CD4-positive, alpha-beta memory T cell (primary cell): ENCODE data around the gene PALS2. TPM values are rescaled to one million over a fixed set of nuclear protein-coding genes. Genes with fewer than 3 reads are reported as not detected.
A peak's percentile ranks its signal among the peaks of the same experiment; 100 is the strongest.

Source experiments
- CTCF ChIA-PET: fragments of 350-600 bp; sonication (Branson Sonifier 250); formaldehyde crosslinking; loops from one replicate; lab custom pipeline; 2021; ENCODE audit warnings: inconsistent platforms; ENCODE audit not compliant: partially characterized antibody; lab: Charles Lee
- POLR2A ChIA-PET: fragments of 350-600 bp; sonication (Branson Sonifier 250); formaldehyde crosslinking; loops from one replicate; lab custom pipeline; 2021; ENCODE audit not compliant: partially characterized antibody; lab: Charles Lee
- DNase-seq, 5 donors: peaks; one replicate each; pipeline versions ENCODE4 v3.0.0 to v3.0.0-alpha.2; 2020 to 2022; ENCODE audit warnings: mixed read lengths in 1 of 5
- H3K27ac ChIP-seq: one replicate; pipeline ENCODE4 v1.7.0; 2013; ENCODE audit warnings: low read depth, low read length
- H3K27me3 ChIP-seq: 2 replicates; pipeline ENCODE4 v1.7.0; 2013; ENCODE audit warnings: mild to moderate bottlenecking, low read length, moderate library complexity; ENCODE audit not compliant: insufficient read depth
- H3K36me3 ChIP-seq: 2 replicates; pipeline ENCODE4 v1.7.0; 2013; ENCODE audit warnings: mild to moderate bottlenecking, low read length, moderate library complexity; ENCODE audit not compliant: insufficient read depth
- H3K4me1 ChIP-seq: 2 replicates; pipeline ENCODE4 v1.7.0; 2013; ENCODE audit warnings: mild to moderate bottlenecking, low read length, moderate library complexity; ENCODE audit not compliant: insufficient read depth
- H3K4me3 ChIP-seq, 2 donors: one replicate each; pipeline ENCODE4 v1.7.0; 2013; ENCODE audit warnings: low read length in 2 of 2, mild to moderate bottlenecking in 1 of 2
- H3K9me3 ChIP-seq, 2 donors: one replicate each; pipeline ENCODE4 v1.7.0; 2013; ENCODE audit warnings: low read length in 2 of 2, control low read depth in 1 of 2; ENCODE audit not compliant: control insufficient read depth in 1 of 2
- H3K27ac Mint-ChIP-seq, 7 donors: one replicate each; pipeline ENCODE4 v1.8.0; 2020 to 2021; ENCODE audit warnings: mixed read lengths in 7 of 7, mild to moderate bottlenecking in 6 of 7, inconsistent platforms in 3 of 7, moderate library complexity in 3 of 7
- H3K27me3 Mint-ChIP-seq, 2 donors: one replicate each; pipeline ENCODE4 v1.8.0; 2020 to 2021; ENCODE audit warnings: mixed read lengths in 2 of 2
- H3K36me3 Mint-ChIP-seq, 2 donors: one replicate each; pipeline ENCODE4 v1.8.0; 2020 to 2021; ENCODE audit warnings: mixed read lengths in 2 of 2, inconsistent platforms in 1 of 2, mild to moderate bottlenecking in 1 of 2
- H3K4me1 Mint-ChIP-seq, 4 donors: one replicate each; pipeline ENCODE4 v1.8.0; 2020 to 2021; ENCODE audit warnings: mixed read lengths in 4 of 4, mild to moderate bottlenecking in 1 of 4
- H3K4me3 Mint-ChIP-seq, 8 donors: one replicate each; pipeline ENCODE4 v1.8.0; 2020 to 2021; ENCODE audit warnings: mixed read lengths in 8 of 8, mild to moderate bottlenecking in 7 of 8, moderate library complexity in 6 of 8, inconsistent platforms in 3 of 8
- H3K9me3 Mint-ChIP-seq, 8 donors: one replicate each; pipeline ENCODE4 v1.8.0; 2020 to 2021; ENCODE audit warnings: mixed read lengths in 8 of 8, mild to moderate bottlenecking in 5 of 8, inconsistent platforms in 3 of 8, moderate library complexity in 1 of 8
- intact Hi-C: fragments of 100-400 bp; cut with micrococcal nuclease; formaldehyde crosslinking; loops from one replicate; pipeline ENCODE4 v1.15.1; 2023
- polyA plus RNA-seq, 2 donors: library from polyadenylated mRNA; unstranded; fragments of 300-500 nt; fragmentation: Illumina TruSeq; gene quantifications; one replicate each; pipeline ENCODE4 v1.2.3, GENCODE V29; 2021
- total RNA-seq, 2 experiments: library from RNA; stranded (reverse); gene quantifications; one replicate each; pipeline ENCODE4 v1.2.3, GENCODE V29; 2021

Gene PALS2
- total and polyA plus RNA-seq, 4 experiments from 2014 or later: 8.6 to 50.1 (median 21.1) TPM

GRCh38 chr7:24555184-24555583, 18.1 kb upstream of the PALS2 start:
- Mint-ChIP-seq H3K36me3 (no peaks in the 10 kb centered on the region), H3K9me3 (no peaks in the 10 kb centered on the region), H3K27ac (no peak overlapping the region), H3K4me3 (no peak overlapping the region), H3K4me1 (peaks cover under 1 to 3% (median 2%) of the 10 kb centered on the region in 4 donors), H3K27me3 (peaks cover 0 to 4% of the 10 kb centered on the region in 2 donors)
- POLR2A ChIA-PET: no interaction called here
- Histone ChIP-seq H3K36me3 (no peaks in the 10 kb centered on the region), H3K9me3 (no peaks in the 10 kb centered on the region), H3K4me1 (peaks cover 1% of the 10 kb centered on the region), H3K27ac (no peak overlapping the region), H3K4me3 (no peak overlapping the region), H3K27me3 (no peaks in the 10 kb centered on the region)
- CTCF ChIA-PET: no interaction called here
- intact Hi-C loops: no loop called here
- no peak for DNase-seq

GRCh38 chr7:24555719-24556118, 17.5 kb upstream of the PALS2 start:
- Mint-ChIP-seq H3K27ac (no peak overlapping the region), H3K4me3 (no peak overlapping the region), H3K4me1 (peaks cover 5 to 8% (median 7%) of the 10 kb centered on the region in 4 donors), H3K36me3 (no peaks in the 10 kb centered on the region), H3K9me3 (no peaks in the 10 kb centered on the region), H3K27me3 (peaks cover 0 to 4% of the 10 kb centered on the region in 2 donors)
- Histone ChIP-seq H3K4me3 (no peak overlapping the region), H3K36me3 (no peaks in the 10 kb centered on the region), H3K27me3 (no peaks in the 10 kb centered on the region), H3K27ac (no peak overlapping the region), H3K9me3 (no peaks in the 10 kb centered on the region), H3K4me1 (peaks cover 7% of the 10 kb centered on the region)
- ChIA-PET CTCF (interaction anchor here (1.3 kb wide), 1 partner anchor 20 kb away, joined by 4 read pairs; no protein-coding TSS in a partner anchor), POLR2A (no interaction called here)
- no peak for DNase-seq
- intact Hi-C loops: no loop called here

- ChIA-PET CTCF (no interaction called here), POLR2A (interaction anchor here (1.0 kb wide), 1 partner anchor 11 kb away, joined by 3 read pairs; no protein-coding TSS in a partner anchor)
- intact Hi-C loops: no loop called here
- H3K36me3 Mint-ChIP-seq: no peaks in the 10 kb centered on the region
- H3K9me3 ChIP-seq: no peaks in the 10 kb centered on the region
- H3K9me3 Mint-ChIP-seq: no peaks in the 10 kb centered on the region
- peaks cover 11 to 21% (median 16%) of the 10 kb centered on the region in 4 donors for H3K4me1 Mint-ChIP-seq
- H3K27ac Mint-ChIP-seq: peak overlapping the region; percentile 18 to 88 (median 65)
- no peaks in the 10 kb centered on the region for H3K36me3 ChIP-seq
- H3K27ac ChIP-seq: no peak overlapping the region
- H3K27me3 ChIP-seq: no peaks in the 10 kb centered on the region
- peak overlapping the region; percentile 32 to 76 (median 50) for H3K4me3 Mint-ChIP-seq
- H3K4me3 ChIP-seq: no peak overlapping the region
- peaks cover 15% of the 10 kb centered on the region for H3K4me1 ChIP-seq
- H3K27me3 Mint-ChIP-seq: peaks cover 0 to 2% of the 10 kb centered on the region in 2 donors
- DNase-seq: peak in 4 of 5 donors; percentile 32 to 44 (median 38)
Measured at GRCh38 chr7:24560772-24561171, 12.5 kb upstream of the PALS2 start.

GRCh38 chr7:24566274-24566673, 7.0 kb upstream of the PALS2 start:
- ChIA-PET POLR2A (no interaction called here), CTCF (interaction anchor here (1.6 kb wide), 1 partner anchor 10 kb away, joined by 6 read pairs; no protein-coding TSS in a partner anchor)
- Mint-ChIP-seq H3K4me3 (no peak overlapping the region), H3K9me3 (no peaks in the 10 kb centered on the region), H3K27ac (no peak overlapping the region), H3K4me1 (peaks cover 0 to 7% (median 5%) of the 10 kb centered on the region in 4 donors), H3K36me3 (no peaks in the 10 kb centered on the region), H3K27me3 (peaks cover 2 to 6% of the 10 kb centered on the region in 2 donors)
- no peaks in the 10 kb centered on the region for H3K27me3 ChIP-seq
- H3K4me3 ChIP-seq: no peak overlapping the region
- H3K9me3 ChIP-seq: no peaks in the 10 kb centered on the region
- intact Hi-C loops: no loop called here
- H3K36me3 ChIP-seq: no peaks in the 10 kb centered on the region
- no peak for DNase-seq
- peaks cover 3% of the 10 kb centered on the region for H3K4me1 ChIP-seq
- H3K27ac ChIP-seq: no peak overlapping the region

- Histone ChIP-seq H3K27ac (no peak overlapping the region), H3K4me1 (peaks cover 29% of the 10 kb centered on the region), H3K9me3 (no peaks in the 10 kb centered on the region), H3K27me3 (no peaks in the 10 kb centered on the region), H3K4me3 (no peak overlapping the region), H3K36me3 (no peaks in the 10 kb centered on the region)
- CTCF ChIA-PET: interaction anchor here (0.5 kb wide), 1 partner anchor 133 kb away, joined by 3 read pairs; no protein-coding TSS in a partner anchor
- intact Hi-C loops: loop anchor here (5.0 to 10.0 kb wide), 8 partner anchors 251 to 1749 kb away; partner anchors contain the start of genes CYCS, FAM221A, HYCC1 and IGF2BP3
- Mint-ChIP-seq H3K4me1 (peaks cover 15 to 27% (median 20%) of the 10 kb centered on the region in 4 donors), H3K4me3 (no peak overlapping the region), H3K27me3 (peaks cover 2 to 6% of the 10 kb centered on the region in 2 donors), H3K36me3 (peaks cover 0 to 8% of the 10 kb centered on the region in 2 donors), H3K27ac (peak overlapping the region in 1 of 7 donors; percentile 92), H3K9me3 (no peaks in the 10 kb centered on the region)
- POLR2A ChIA-PET: interaction anchor here (0.7 kb wide), 1 partner anchor 555 kb away, joined by 3 read pairs; no protein-coding TSS in a partner anchor
- DNase-seq: no peak
Measured at GRCh38 chr7:24570983-24571382, 2.3 kb upstream of the PALS2 start.

- CTCF ChIA-PET: no interaction called here
- H3K36me3 Mint-ChIP-seq: peaks cover 0 to 8% of the 10 kb centered on the region in 2 donors
- peak overlapping the region; percentile 88 to 93 (median 90) for H3K4me3 Mint-ChIP-seq
- peaks cover 2 to 4% of the 10 kb centered on the region in 2 donors for H3K27me3 Mint-ChIP-seq
- H3K4me1 Mint-ChIP-seq: peaks cover 18 to 34% (median 25%) of the 10 kb centered on the region in 4 donors
- Histone ChIP-seq H3K27me3 (no peaks in the 10 kb centered on the region), H3K36me3 (no peaks in the 10 kb centered on the region), H3K4me3 (no peak overlapping the region), H3K27ac (no peak overlapping the region), H3K4me1 (peaks cover 32% of the 10 kb centered on the region), H3K9me3 (no peaks in the 10 kb centered on the region)
- POLR2A ChIA-PET: interaction anchor here (0.5 to 2.0 kb wide), 3 partner anchors 11 to 1041 kb away, joined by 3 to 9 read pairs (median 3); partner anchors contain the start of gene CYCS
- DNase-seq: no peak
- intact Hi-C loops: loop anchor here (1.0 to 10.0 kb wide), 10 partner anchors 250 to 1750 kb away; partner anchors contain the start of genes CCDC126, CYCS, FAM221A and HYCC1
- H3K27ac Mint-ChIP-seq: peak overlapping the region; percentile 77 to 94 (median 86)
- no peaks in the 10 kb centered on the region for H3K9me3 Mint-ChIP-seq
Measured at GRCh38 chr7:24572016-24572392, 1.2 kb upstream of the PALS2 start.

GRCh38 chr7:24572393-24572996, 757 bp upstream of the PALS2 start:
- Mint-ChIP-seq H3K36me3 (peaks cover 0 to 8% of the 10 kb centered on the region in 2 donors), H3K27ac (peak overlapping the region; percentile 77 to 94 (median 86)), H3K4me1 (peaks cover 20 to 37% (median 27%) of the 10 kb centered on the region in 4 donors), H3K9me3 (no peaks in the 10 kb centered on the region), H3K4me3 (peak overlapping the region; percentile 88 to 93 (median 90)), H3K27me3 (peaks cover 2 to 4% of the 10 kb centered on the region in 2 donors)
- POLR2A ChIA-PET: interaction anchor here (0.5 to 2.0 kb wide), 4 partner anchors 12 to 1041 kb away, joined by 3 to 9 read pairs (median 3); partner anchors contain the start of gene CYCS
- Histone ChIP-seq H3K9me3 (no peaks in the 10 kb centered on the region), H3K36me3 (no peaks in the 10 kb centered on the region), H3K4me1 (peaks cover 32% of the 10 kb centered on the region), H3K27me3 (no peaks in the 10 kb centered on the region), H3K4me3 (peak overlapping the region; percentile 25 to 62), H3K27ac (peak overlapping the region; percentile 56)
- intact Hi-C loops: loop anchor here (1.0 to 10.0 kb wide), 10 partner anchors 250 to 1750 kb away; partner anchors contain the start of genes CCDC126, CYCS, FAM221A and HYCC1
- CTCF ChIA-PET: no interaction called here
- peak in 4 of 5 donors; percentile 9 to 60 (median 23) for DNase-seq
